Activated CD4-positive, alpha-beta T cell treated with anti-CD3 and anti-CD28 coated beads, Interleukin-2, amount 10 ng/mL, durations not matched to agents 7 days and 5 days (primary cell): ENCODE data around the gene ZDBF2. TPM values are rescaled to one million over a fixed set of nuclear protein-coding genes. Genes with fewer than 3 reads are reported as not detected.

Source experiments
- CTCF ChIA-PET: fragments of 350-600 bp; sonication (Branson Sonifier 250); formaldehyde crosslinking; loops from one replicate; lab custom pipeline; 2021; ENCODE audit warnings: antibody characterized with exemption; lab: Charles Lee
- POLR2A ChIA-PET: fragments of 350-600 bp; sonication (Branson Sonifier 250); formaldehyde crosslinking; loops from one replicate; lab custom pipeline; 2021; ENCODE audit warnings: antibody characterized with exemption; lab: Charles Lee
- DNase-seq: peaks from one replicate; pipeline ENCODE4 v3.0.0-alpha.2; 2020
- H3K27ac Mint-ChIP-seq: one replicate; pipeline ENCODE4 v1.8.0; 2021; ENCODE audit warnings: mild to moderate bottlenecking, moderate library complexity, mixed read lengths
- H3K27me3 Mint-ChIP-seq: one replicate; pipeline ENCODE4 v1.8.0; 2021; ENCODE audit warnings: mixed read lengths
- H3K36me3 Mint-ChIP-seq: one replicate; pipeline ENCODE4 v1.8.0; 2021; ENCODE audit warnings: low read depth, mixed read lengths
- H3K4me1 Mint-ChIP-seq: one replicate; pipeline ENCODE4 v1.8.0; 2021; ENCODE audit warnings: mixed read lengths
- H3K4me3 Mint-ChIP-seq: one replicate; pipeline ENCODE4 v1.8.0; 2021; ENCODE audit warnings: mild to moderate bottlenecking, moderate library complexity, mixed read lengths
- H3K9me3 Mint-ChIP-seq: one replicate; pipeline ENCODE4 v1.8.0; 2021; ENCODE audit warnings: mixed read lengths
- total RNA-seq, 2 experiments: library from RNA; stranded (reverse); gene quantifications; one replicate each; pipeline ENCODE4 v1.2.3, GENCODE V29; 2021

The ZDBF2 gene
- total RNA-seq, 2 experiments from 2014 or later, result 9.7 to 12.4 TPM

- H3K27ac Mint-ChIP-seq, result no peak overlapping the region
These were observed 31.2 kb downstream of the ZDBF2 start for GRCh38 chr2:206305523-206306245.

GRCh38 chr2:206311026-206311425 lies 36.6 kb downstream of the ZDBF2 start:
- ChIA-PET CTCF (interaction anchor here (0.5 kb wide), 1 partner anchor 848 kb away, joined by 6 read pairs; no protein-coding TSS in a partner anchor), POLR2A (no interaction called here)
- H3K9me3 Mint-ChIP-seq, result peaks cover 7% of the 10 kb centered on the region
- H3K27me3 Mint-ChIP-seq, result no peaks in the 10 kb centered on the region
- DNase-seq, result no peak
- H3K4me3 Mint-ChIP-seq, result no peak overlapping the region
- no peak overlapping the region for H3K27ac Mint-ChIP-seq
- H3K4me1 Mint-ChIP-seq, result no peaks in the 10 kb centered on the region
- no peaks in the 10 kb centered on the region for H3K36me3 Mint-ChIP-seq

More at GRCh38 chr2:206305523-206306245, 31.2 kb downstream of the ZDBF2 start:
- no peak for DNase-seq
- no peak overlapping the region for H3K4me3 Mint-ChIP-seq
- H3K27me3 Mint-ChIP-seq, result no peaks in the 10 kb centered on the region
- H3K4me1 Mint-ChIP-seq, result no peaks in the 10 kb centered on the region
- CTCF ChIA-PET, result no interaction called here
- peaks cover 6% of the 10 kb centered on the region for H3K9me3 Mint-ChIP-seq
- H3K36me3 Mint-ChIP-seq, result peaks cover 4% of the 10 kb centered on the region
- POLR2A ChIA-PET, result no interaction called here

GRCh38 chr2:206316141-206316540 lies 41.7 kb downstream of the ZDBF2 start:
- POLR2A ChIA-PET, result no interaction called here
- Mint-ChIP-seq H3K27me3 (no peaks in the 10 kb centered on the region), H3K27ac (no peak overlapping the region), H3K4me3 (no peak overlapping the region), H3K9me3 (peaks cover 12% of the 10 kb centered on the region), H3K36me3 (no peaks in the 10 kb centered on the region), H3K4me1 (no peaks in the 10 kb centered on the region)
- DNase-seq, result no peak
- CTCF ChIA-PET, result no interaction called here

GRCh38 chr2:206323033-206323432 lies 48.6 kb downstream of the ZDBF2 start:
- H3K4me1 Mint-ChIP-seq, result no peaks in the 10 kb centered on the region
- H3K9me3 Mint-ChIP-seq, result peaks cover 9% of the 10 kb centered on the region
- DNase-seq, result no peak
- H3K36me3 Mint-ChIP-seq, result no peaks in the 10 kb centered on the region
- POLR2A ChIA-PET, result no interaction called here
- no peaks in the 10 kb centered on the region for H3K27me3 Mint-ChIP-seq
- H3K27ac Mint-ChIP-seq, result no peak overlapping the region
- CTCF ChIA-PET, result interaction anchor here (0.6 kb wide), 1 partner anchor 120 kb away, joined by 3 read pairs; no protein-coding TSS in a partner anchor
- H3K4me3 Mint-ChIP-seq, result no peak overlapping the region

GRCh38 chr2:206323486-206323885 lies 49.0 kb downstream of the ZDBF2 start:
- Mint-ChIP-seq H3K4me1 (no peaks in the 10 kb centered on the region), H3K36me3 (no peaks in the 10 kb centered on the region), H3K27ac (no peak overlapping the region), H3K4me3 (no peak overlapping the region), H3K9me3 (peaks cover 8% of the 10 kb centered on the region), H3K27me3 (no peaks in the 10 kb centered on the region)
- POLR2A ChIA-PET, result no interaction called here
- CTCF ChIA-PET, result interaction anchor here (0.6 kb wide), 1 partner anchor 120 kb away, joined by 3 read pairs; no protein-coding TSS in a partner anchor
- DNase-seq, result no peak

- no peak overlapping the region for H3K27ac Mint-ChIP-seq
- no peak overlapping the region for H3K4me3 Mint-ChIP-seq
- no peaks in the 10 kb centered on the region for H3K9me3 Mint-ChIP-seq
- H3K36me3 Mint-ChIP-seq, result no peaks in the 10 kb centered on the region
- CTCF ChIA-PET, result no interaction called here
- POLR2A ChIA-PET, result no interaction called here
- H3K27me3 Mint-ChIP-seq, result no peaks in the 10 kb centered on the region
- no peaks in the 10 kb centered on the region for H3K4me1 Mint-ChIP-seq
- DNase-seq, result no peak
These were observed 50.4 kb downstream of the ZDBF2 start for GRCh38 chr2:206324869-206325268.

- ChIA-PET POLR2A (no interaction called here), CTCF (no interaction called here)
- Mint-ChIP-seq H3K9me3 (no peaks in the 10 kb centered on the region), H3K27ac (no peak overlapping the region), H3K4me3 (no peak overlapping the region), H3K4me1 (no peaks in the 10 kb centered on the region), H3K36me3 (no peaks in the 10 kb centered on the region), H3K27me3 (no peaks in the 10 kb centered on the region)
- no peak for DNase-seq
These were observed 54.5 kb downstream of the ZDBF2 start for GRCh38 chr2:206328974-206329373.

GRCh38 chr2:206336861-206337260 lies 62.4 kb downstream of the ZDBF2 start:
- Mint-ChIP-seq H3K9me3 (no peaks in the 10 kb centered on the region), H3K4me1 (no peaks in the 10 kb centered on the region), H3K4me3 (no peak overlapping the region), H3K36me3 (no peaks in the 10 kb centered on the region), H3K27ac (no peak overlapping the region), H3K27me3 (peaks cover 8% of the 10 kb centered on the region)
- DNase-seq, result no peak
- POLR2A ChIA-PET, result no interaction called here
- CTCF ChIA-PET, result no interaction called here

GRCh38 chr2:206337956-206338355 lies 63.5 kb downstream of the ZDBF2 start:
- no peaks in the 10 kb centered on the region for H3K36me3 Mint-ChIP-seq
- no peaks in the 10 kb centered on the region for H3K4me1 Mint-ChIP-seq
- ChIA-PET POLR2A (no interaction called here), CTCF (no interaction called here)
- DNase-seq, result no peak
- no peak overlapping the region for H3K4me3 Mint-ChIP-seq
- no peaks in the 10 kb centered on the region for H3K9me3 Mint-ChIP-seq
- H3K27ac Mint-ChIP-seq, result no peak overlapping the region
- peaks cover 8% of the 10 kb centered on the region for H3K27me3 Mint-ChIP-seq

GRCh38 chr2:206341396-206341795 lies 66.9 kb downstream of the ZDBF2 start:
- ChIA-PET CTCF (no interaction called here), POLR2A (no interaction called here)
- DNase-seq, result no peak
- H3K4me1 Mint-ChIP-seq, result no peaks in the 10 kb centered on the region
- H3K27me3 Mint-ChIP-seq, result peaks cover 8% of the 10 kb centered on the region
- no peaks in the 10 kb centered on the region for H3K36me3 Mint-ChIP-seq
- H3K4me3 Mint-ChIP-seq, result no peak overlapping the region
- H3K9me3 Mint-ChIP-seq, result no peaks in the 10 kb centered on the region
- no peak overlapping the region for H3K27ac Mint-ChIP-seq

GRCh38 chr2:206343144-206343543 lies 68.7 kb downstream of the ZDBF2 start:
- no peak for DNase-seq
- H3K4me3 Mint-ChIP-seq, result no peak overlapping the region
- peaks cover 1% of the 10 kb centered on the region for H3K9me3 Mint-ChIP-seq
- POLR2A ChIA-PET, result no interaction called here
- H3K27ac Mint-ChIP-seq, result no peak overlapping the region
- H3K27me3 Mint-ChIP-seq, result peaks cover 6% of the 10 kb centered on the region
- no peaks in the 10 kb centered on the region for H3K4me1 Mint-ChIP-seq
- CTCF ChIA-PET, result no interaction called here
- no peaks in the 10 kb centered on the region for H3K36me3 Mint-ChIP-seq

GRCh38 chr2:206343816-206344215 lies 69.4 kb downstream of the ZDBF2 start:
- Mint-ChIP-seq H3K4me3 (no peak overlapping the region), H3K4me1 (no peaks in the 10 kb centered on the region), H3K9me3 (peaks cover 3% of the 10 kb centered on the region), H3K36me3 (no peaks in the 10 kb centered on the region), H3K27ac (no peak overlapping the region), H3K27me3 (peaks cover 4% of the 10 kb centered on the region)
- ChIA-PET POLR2A (no interaction called here), CTCF (no interaction called here)
- DNase-seq, result no peak

GRCh38 chr2:206345606-206346005 lies 71.1 kb downstream of the ZDBF2 start:
- CTCF ChIA-PET, result no interaction called here
- Mint-ChIP-seq H3K27me3 (peaks cover 3% of the 10 kb centered on the region), H3K4me3 (no peak overlapping the region)

GRCh38 chr2:206349375-206349774 lies 74.9 kb downstream of the ZDBF2 start:
- Mint-ChIP-seq H3K9me3 (peaks cover 3% of the 10 kb centered on the region), H3K27me3 (peaks cover 2% of the 10 kb centered on the region), H3K36me3 (no peaks in the 10 kb centered on the region), H3K27ac (no peak overlapping the region), H3K4me3 (no peak overlapping the region), H3K4me1 (no peaks in the 10 kb centered on the region)
- ChIA-PET CTCF (no interaction called here), POLR2A (no interaction called here)
- DNase-seq, result no peak

More at GRCh38 chr2:206345606-206346005, 71.1 kb downstream of the ZDBF2 start:
- POLR2A ChIA-PET, result no interaction called here
- DNase-seq, result no peak
- Mint-ChIP-seq H3K27ac (no peak overlapping the region), H3K9me3 (peaks cover 3% of the 10 kb centered on the region), H3K4me1 (no peaks in the 10 kb centered on the region), H3K36me3 (no peaks in the 10 kb centered on the region)
